ENCODE measurements around the gene DHX34.

The DHX34 gene

GRCh38 chr19:47415953-47416642 is 67.0 kb downstream of the DHX34 start:
- no peak for FAIRE-seq

GRCh38 chr19:47416643-47416985 is 67.5 kb downstream of the DHX34 start:
- DNase-seq (ENCODE audit: low spot score): no peak
- FAIRE-seq: no peak

More at GRCh38 chr19:47415953-47416642, 67.0 kb downstream of the DHX34 start:
- no peak for DNase-seq (ENCODE audit: low spot score)

GRCh38 chr19:47417107-47417745 is 68.1 kb downstream of the DHX34 start:
- FAIRE-seq (no peak), DNase-seq (ENCODE audit: low spot score) (no peak)

GRCh38 chr19:47417746-47418691 is 68.9 kb downstream of the DHX34 start:
- no peak for FAIRE-seq
- no peak for DNase-seq (ENCODE audit: low spot score)

- DNase-seq (ENCODE audit: low spot score): no peak
Measured at GRCh38 chr19:47418692-47419029, 69.5 kb downstream of the DHX34 start.

GRCh38 chr19:47419030-47419783 is 70.1 kb downstream of the DHX34 start, which contains the start of gene MEIS3:
MEIS3 (minus strand) TSS chr19:47419527; CDS start chr19:47419081, 446 bp downstream.
- DNase-seq (ENCODE audit: low spot score): no peak
- no peak for FAIRE-seq

More at GRCh38 chr19:47418692-47419029, 69.5 kb downstream of the DHX34 start:
- no peak for FAIRE-seq

- DNase-seq (ENCODE audit: low spot score) (no peak), FAIRE-seq (no peak)
Measured at GRCh38 chr19:47419789-47420188, 70.7 kb downstream of the DHX34 start.

GRCh38 chr19:47421244-47421786 is 72.2 kb downstream of the DHX34 start:
- FAIRE-seq (no peak), DNase-seq (ENCODE audit: low spot score) (no peak)

GRCh38 chr19:47421844-47422395 is 72.8 kb downstream of the DHX34 start:
- DNase-seq (ENCODE audit: low spot score) (no peak), FAIRE-seq (no peak)

GRCh38 chr19:47422417-47423163 is 73.5 kb downstream of the DHX34 start:
- FAIRE-seq: no peak
- no peak for DNase-seq (ENCODE audit: low spot score)

- DNase-seq (ENCODE audit: low spot score): no peak
- no peak for FAIRE-seq
Measured at GRCh38 chr19:47423203-47423882, 74.2 kb downstream of the DHX34 start.

GRCh38 chr19:47427241-47428176 is 78.4 kb downstream of the DHX34 start:
- DNase-seq (ENCODE audit: low spot score) (peak; percentile 14), FAIRE-seq (no peak)

GRCh38 chr19:47428177-47428894 is 79.2 kb downstream of the DHX34 start:
- DNase-seq (ENCODE audit: low spot score) (peak; percentile 47), FAIRE-seq (no peak)

GRCh38 chr19:47429140-47429793 is 80.2 kb downstream of the DHX34 start:
- DNase-seq (ENCODE audit: low spot score) (no peak), FAIRE-seq (no peak)

- no peak for DNase-seq (ENCODE audit: low spot score)
Measured at GRCh38 chr19:47430041-47430802, 81.1 kb downstream of the DHX34 start.

GRCh38 chr19:47432091-47432490 is 83.0 kb downstream of the DHX34 start:
- FAIRE-seq (no peak), DNase-seq (ENCODE audit: low spot score) (no peak)

More at GRCh38 chr19:47430041-47430802, 81.1 kb downstream of the DHX34 start:
- FAIRE-seq: no peak

Data from RCC 7860 (cell line).